ENCODE results near the gene ADAMTS17. TPM values are rescaled to one million over a fixed set of nuclear protein-coding genes. Genes with fewer than 3 reads are reported as not detected.

The ADAMTS17 gene
- total RNA-seq, 1 donor from 2014 or later, result 8.2 TPM

- peak; percentile 67 for DNase-seq (ENCODE audit: low spot score)
These were observed 207.2 kb downstream of the ADAMTS17 start for GRCh38 chr15:100134586-100134985.

GRCh38 chr15:100134089-100134583, 207.6 kb downstream of the ADAMTS17 start:
- DNase-seq (ENCODE audit: low spot score), result peak; percentile 31

GRCh38 chr15:100133001-100133400, 208.8 kb downstream of the ADAMTS17 start:
- no peak for DNase-seq (ENCODE audit: low spot score)

- DNase-seq (ENCODE audit: low spot score), result no peak
These were observed 209.5 kb downstream of the ADAMTS17 start for GRCh38 chr15:100132309-100132708.

- DNase-seq (ENCODE audit: low spot score), result no peak
These were observed 210.2 kb downstream of the ADAMTS17 start for GRCh38 chr15:100131321-100132224.

- DNase-seq (ENCODE audit: low spot score), result no peak
These were observed 212.1 kb downstream of the ADAMTS17 start for GRCh38 chr15:100129677-100130076.

- peak; percentile 84 for DNase-seq (ENCODE audit: low spot score)
These were observed 216.2 kb downstream of the ADAMTS17 start for GRCh38 chr15:100125401-100126191.

GRCh38 chr15:100124936-100125335, 216.8 kb downstream of the ADAMTS17 start:
- DNase-seq (ENCODE audit: low spot score), result no peak

GRCh38 chr15:100124361-100124760, 217.4 kb downstream of the ADAMTS17 start:
- DNase-seq (ENCODE audit: low spot score), result no peak

GRCh38 chr15:100123611-100124010, 218.2 kb downstream of the ADAMTS17 start:
- no peak for DNase-seq (ENCODE audit: low spot score)

GRCh38 chr15:100121285-100121684, 220.5 kb downstream of the ADAMTS17 start:
- DNase-seq (ENCODE audit: low spot score), result no peak

GRCh38 chr15:100120111-100120510, 221.7 kb downstream of the ADAMTS17 start:
- DNase-seq (ENCODE audit: low spot score), result no peak

- no peak for DNase-seq (ENCODE audit: low spot score)
These were observed 223.2 kb downstream of the ADAMTS17 start for GRCh38 chr15:100118546-100118945.

- DNase-seq (ENCODE audit: low spot score), result no peak
These were observed 225.2 kb downstream of the ADAMTS17 start for GRCh38 chr15:100116416-100117190.

- peak; percentile 89 for DNase-seq (ENCODE audit: low spot score)
These were observed 226.1 kb downstream of the ADAMTS17 start for GRCh38 chr15:100115711-100116090.

GRCh38 chr15:100115066-100115710, 226.6 kb downstream of the ADAMTS17 start:
- no peak for DNase-seq (ENCODE audit: low spot score)

GRCh38 chr15:100114571-100114970, 227.2 kb downstream of the ADAMTS17 start:
- DNase-seq (ENCODE audit: low spot score), result peak; percentile 69

- peak; percentile 93 for DNase-seq (ENCODE audit: low spot score)
These were observed 227.7 kb downstream of the ADAMTS17 start for GRCh38 chr15:100114100-100114499.

- DNase-seq (ENCODE audit: low spot score), result no peak
These were observed 228.3 kb downstream of the ADAMTS17 start for GRCh38 chr15:100113351-100114080.

GRCh38 chr15:100112636-100113305, 229.0 kb downstream of the ADAMTS17 start:
- DNase-seq (ENCODE audit: low spot score), result no peak
